ENCODE results near the gene RHEX. TPM values are rescaled to one million over a fixed set of nuclear protein-coding genes. Genes with fewer than 3 reads are reported as not detected.
"Not testable (repeated sequence)": the region's sequence is repeated elsewhere in the genome, so short reads cannot be mapped to it uniquely, and the experiment has no call there.

The RHEX gene
- total RNA-seq, 1 donor from 2014 or later: not detected

DNA sequence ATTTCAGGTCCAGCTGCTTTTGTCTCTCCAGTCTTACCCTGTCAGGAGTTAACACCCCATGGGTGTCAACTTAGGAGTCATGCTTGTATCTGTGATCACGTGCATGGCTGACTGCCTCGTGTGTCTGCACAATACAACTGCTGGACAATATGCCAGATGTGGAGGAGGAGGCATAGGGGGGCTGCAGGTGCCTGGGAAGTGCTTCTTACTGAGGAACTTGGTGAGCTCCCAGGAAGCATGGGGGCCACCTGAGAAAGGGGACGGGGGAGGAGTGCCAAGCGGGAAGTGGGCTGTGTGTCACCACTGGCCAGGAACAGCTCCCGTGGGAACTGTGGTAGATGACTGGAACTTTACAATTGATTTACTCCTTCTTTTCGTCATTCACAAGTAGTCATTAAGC, 9.5 kb downstream of the RHEX start:
- no peak for DNase-seq (ENCODE audit: low spot score)
- peaks cover 19% of the 10 kb centered on the region for H3K4me1 Mint-ChIP-seq
- H3K36me3 ChIP-seq: no peaks in the 10 kb centered on the region
- TF ChIP-seq EZH2phosphoT487 (IDR thresholded peaks at IDR 0.05): no peak
- no peak for TF ChIP-seq EZH2 (IDR thresholded peaks at IDR 0.05)
- no peak for TF ChIP-seq CTCF (IDR thresholded peaks at IDR 0.05)
- no peak overlapping the region for H3K4me2 ChIP-seq
- no peaks in the 10 kb centered on the region for H3K27me3 ChIP-seq
- no peaks in the 10 kb centered on the region for H3F3A ChIP-seq (ENCODE audit: low read depth)
- H3K4me3 ChIP-seq: no peak overlapping the region
- H3K27me3 Mint-ChIP-seq (ENCODE audit: insufficient read depth, low read depth): peaks cover 16% of the 10 kb centered on the region
- no peak overlapping the region for H3K27ac ChIP-seq
- no peak overlapping the region for H3K9ac ChIP-seq
- peaks cover 33% of the 10 kb centered on the region for H3K9me3 Mint-ChIP-seq
- no peaks in the 10 kb centered on the region for H3K9me3 ChIP-seq (ENCODE audit: low read depth)
- no peak overlapping the region for H2AFZ ChIP-seq (replicated peaks)
- no peak overlapping the region for H3K4me3 Mint-ChIP-seq
- H3K79me2 ChIP-seq (ENCODE audit: low read depth): no peaks in the 10 kb centered on the region
- peak overlapping the region; percentile 96 for H3K27ac Mint-ChIP-seq
- H4K20me1 ChIP-seq (ENCODE audit: low read depth): no peaks in the 10 kb centered on the region
- H3K36me3 Mint-ChIP-seq: peaks cover 6% of the 10 kb centered on the region
- peaks cover 6% of the 10 kb centered on the region for H3K4me1 ChIP-seq

- H3K4me3 ChIP-seq; H2AFZ ChIP-seq (replicated peaks); H3K4me3 Mint-ChIP-seq; H3K36me3 Mint-ChIP-seq; H3K9ac ChIP-seq; H3K27ac Mint-ChIP-seq; H3K36me3 ChIP-seq; H3K79me2 ChIP-seq (ENCODE audit: low read depth); H3K27me3 ChIP-seq; H3F3A ChIP-seq (ENCODE audit: low read depth); H3K27ac ChIP-seq; H4K20me1 ChIP-seq (ENCODE audit: low read depth); H3K9me3 ChIP-seq (ENCODE audit: low read depth); DNase-seq (ENCODE audit: low spot score); H3K4me2 ChIP-seq; H3K4me1 ChIP-seq: not testable (repeated sequence)
- peaks cover 16% of the 10 kb centered on the region for H3K27me3 Mint-ChIP-seq (ENCODE audit: insufficient read depth, low read depth)
- peaks cover 26% of the 10 kb centered on the region for H3K9me3 Mint-ChIP-seq
- peaks cover 28% of the 10 kb centered on the region for H3K4me1 Mint-ChIP-seq
These were observed 11.0 kb downstream of the RHEX start for GRCh38 chr1:206064001-206064400.

DNA sequence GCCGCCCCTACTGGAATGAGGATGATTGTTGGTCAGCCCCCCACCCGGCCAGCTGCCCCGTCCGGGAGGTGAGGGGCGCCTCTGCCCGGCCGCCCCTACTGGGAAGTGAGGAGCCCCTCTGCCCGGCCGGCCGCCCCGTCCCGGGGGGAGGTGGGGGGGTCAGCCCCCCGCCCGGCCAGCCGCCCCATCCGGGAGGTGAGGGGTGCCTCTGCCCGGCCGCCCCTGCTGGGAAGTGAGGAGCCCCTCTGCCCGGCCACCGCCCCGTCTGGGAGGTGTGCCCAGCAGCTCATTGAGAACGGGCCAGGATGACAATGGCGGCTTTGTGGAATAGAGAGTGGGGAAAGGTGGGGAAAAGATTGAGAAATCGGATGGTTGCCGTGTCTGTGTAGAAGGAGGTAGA, 11.5 kb downstream of the RHEX start:
- H3K4me3 ChIP-seq; H2AFZ ChIP-seq (replicated peaks); H3K79me2 ChIP-seq (ENCODE audit: low read depth); H3K36me3 Mint-ChIP-seq; H3K9ac ChIP-seq; H3K27ac Mint-ChIP-seq; H3K27me3 ChIP-seq; H3K9me3 ChIP-seq (ENCODE audit: low read depth); H3F3A ChIP-seq (ENCODE audit: low read depth); H3K4me3 Mint-ChIP-seq; DNase-seq (ENCODE audit: low spot score); H3K27ac ChIP-seq; H3K4me1 ChIP-seq; H3K36me3 ChIP-seq; H4K20me1 ChIP-seq (ENCODE audit: low read depth); H3K4me2 ChIP-seq: not testable (repeated sequence)
- Mint-ChIP-seq H3K27me3 (ENCODE audit: insufficient read depth, low read depth) (peaks cover 19% of the 10 kb centered on the region), H3K4me1 (peaks cover 28% of the 10 kb centered on the region), H3K9me3 (peaks cover 25% of the 10 kb centered on the region)

GRCh38 chr1:206065547-206066145, 12.7 kb downstream of the RHEX start:
- peaks cover 21% of the 10 kb centered on the region for H3K9me3 Mint-ChIP-seq

More at GRCh38 chr1:206065547-206066145, 12.7 kb downstream of the RHEX start:
- no peaks in the 10 kb centered on the region for H3F3A ChIP-seq (ENCODE audit: low read depth)
- no peak overlapping the region for H2AFZ ChIP-seq (replicated peaks)
- H3K27ac ChIP-seq: no peak overlapping the region
- peaks cover 6% of the 10 kb centered on the region for H3K4me1 ChIP-seq
- no peak overlapping the region for H3K4me3 Mint-ChIP-seq
- H3K9ac ChIP-seq: no peak overlapping the region
- no peaks in the 10 kb centered on the region for H3K36me3 ChIP-seq
- no peak overlapping the region for H3K4me3 ChIP-seq
- H3K27me3 Mint-ChIP-seq (ENCODE audit: insufficient read depth, low read depth): peaks cover 10% of the 10 kb centered on the region
- no peak for DNase-seq (ENCODE audit: low spot score)
- no peaks in the 10 kb centered on the region for H3K79me2 ChIP-seq (ENCODE audit: low read depth)
- H3K4me1 Mint-ChIP-seq: peaks cover 28% of the 10 kb centered on the region
- H4K20me1 ChIP-seq (ENCODE audit: low read depth): no peaks in the 10 kb centered on the region
- H3K4me2 ChIP-seq: no peak overlapping the region
- no peaks in the 10 kb centered on the region for H3K27me3 ChIP-seq
- TF ChIP-seq EZH2phosphoT487 (IDR thresholded peaks at IDR 0.05) (no peak), EZH2 (IDR thresholded peaks at IDR 0.05) (no peak), CTCF (IDR thresholded peaks at IDR 0.05) (no peak)
- H3K9me3 ChIP-seq (ENCODE audit: low read depth): no peaks in the 10 kb centered on the region
- H3K27ac Mint-ChIP-seq: no peak overlapping the region
- H3K36me3 Mint-ChIP-seq: peaks cover 6% of the 10 kb centered on the region

Data from neural progenitor cell (in vitro differentiated cells).